HepG2 (cell line): ENCODE data around the gene GRAMD2A. TPM values are rescaled to one million over a fixed set of nuclear protein-coding genes. Genes with fewer than 3 reads are reported as not detected.
A peak's percentile ranks its signal among the peaks of the same experiment; 100 is the strongest.

Source experiments
- ATF7-NPFF ChIP-seq: sonication (generic); formaldehyde crosslinking; IDR thresholded peaks from 2 replicates; pipeline ENCODE4 v1.8.1; 2023; ENCODE audit warnings: mild to moderate bottlenecking, low read depth, missing genetic modification reagents, moderate library complexity
- ATRX ChIP-seq: sonication (generic); formaldehyde crosslinking; IDR thresholded peaks from 2 replicates; pipeline ENCODE4 v1.4.0; 2020; ENCODE audit warnings: missing genetic modification reagents, borderline replicate concordance
- CHCHD3 ChIP-seq: sonication (generic); formaldehyde crosslinking; IDR thresholded peaks from 2 replicates; pipeline ENCODE4 v1.8.0; 2022; ENCODE audit warnings: mild to moderate bottlenecking, missing genetic modification reagents, moderate library complexity
- HIVEP1 ChIP-seq: sonication (generic); formaldehyde crosslinking; IDR thresholded peaks from 2 replicates; pipeline ENCODE4 v1.4.0; 2020; ENCODE audit warnings: mild to moderate bottlenecking, missing genetic modification reagents
- ISL2 ChIP-seq: sonication (generic); formaldehyde crosslinking; IDR thresholded peaks from 2 replicates; pipeline ENCODE4 v1.5.0; 2020; ENCODE audit warnings: missing genetic modification reagents
- MAFF ChIP-seq: IDR thresholded peaks from 2 replicates; pipeline ENCODE4 v1.6.1; 2011; ENCODE audit warnings: low read depth, low read length, improper control_type of control experiment
- ZFP36L2 ChIP-seq: sonication (generic); formaldehyde crosslinking; IDR thresholded peaks from 2 replicates; pipeline ENCODE4 v1.4.0; 2020; ENCODE audit warnings: missing genetic modification reagents
- ZKSCAN8 ChIP-seq: IDR thresholded peaks from 2 replicates; pipeline ENCODE4 v1.6.1; 2016; ENCODE audit warnings: borderline replicate concordance, missing genetic modification reagents, missing compliant biosample characterization
- ZNF607 ChIP-seq: sonication (generic); formaldehyde crosslinking; IDR thresholded peaks from 2 replicates; pipeline ENCODE4 v1.5.1; 2020; ENCODE audit warnings: missing genetic modification reagents, mild to moderate bottlenecking, borderline replicate concordance
- ZNF672 ChIP-seq: sonication (generic); formaldehyde crosslinking; IDR thresholded peaks from 2 replicates; pipeline ENCODE4 v1.8.1; 2022; ENCODE audit warnings: missing genetic modification reagents
- ZNF816 ChIP-seq: sonication (generic); formaldehyde crosslinking; IDR thresholded peaks from 2 replicates; pipeline ENCODE4 v1.8.0; 2022; ENCODE audit warnings: missing genetic modification reagents, mild to moderate bottlenecking, borderline replicate concordance
- polyA plus RNA-seq, 8 experiments: library from polyadenylated mRNA; depleted of rRNA in 3 of 8; stranded (reverse) in 7 of 8; unstranded in 1 of 8; fragments of >200 nt; fragmentation: Illumina TruSeq in 4 of 8; extraction: Trizol in 4 of 8; gene quantifications; 2 replicates each; pipeline versions ENCODE4 v1.2.1 to v1.2.3, GENCODE V29; 2011 to 2016; ENCODE audit warnings: low read depth in 4 of 8, missing spikeins in 1 of 8, mixed read lengths in 1 of 8; ENCODE audit not compliant: insufficient read depth in 1 of 8
- total RNA-seq, 5 experiments: library from RNA; depleted of rRNA; stranded (reverse); fragments of >200 nt; fragmentation: Illumina TruSeq; extraction: Trizol; gene quantifications; 2 replicates each; pipeline ENCODE4 v1.2.3, GENCODE V29; 2016; ENCODE audit warnings: low read depth in 1 of 5
- TF ChIP-seq, protein P1 (sequence below): sonication (generic); formaldehyde crosslinking; conservative IDR thresholded peaks from 2 replicates; pipeline ENCODE4 v1.4.0; 2020; ENCODE audit warnings: mild to moderate bottlenecking, missing genetic modification reagents, moderate library complexity
- TF ChIP-seq, protein P2 (sequence below): IDR thresholded peaks from 2 replicates; pipeline ENCODE4 v1.6.1; 2016; ENCODE audit warnings: mild to moderate bottlenecking
- TF ChIP-seq, protein P3 (sequence below): sonication (generic); IDR thresholded peaks from 2 replicates; pipeline ENCODE4 v1.6.1; 2016; ENCODE audit warnings: low read depth, borderline replicate concordance
- TF ChIP-seq, protein P4 (sequence below): sonication (generic); formaldehyde crosslinking; IDR thresholded peaks from 2 replicates; pipeline ENCODE4 v1.5.0; 2020; ENCODE audit warnings: mild to moderate bottlenecking, missing genetic modification reagents, moderate library complexity
- TF ChIP-seq, protein P5 (sequence below): sonication (generic); formaldehyde crosslinking; IDR thresholded peaks from 2 replicates; pipeline ENCODE4 v1.5.1; 2020; ENCODE audit warnings: missing genetic modification reagents, mild to moderate bottlenecking, borderline replicate concordance
- TF ChIP-seq, protein P6 (sequence below): sonication (generic); formaldehyde crosslinking; IDR thresholded peaks from 2 replicates; pipeline ENCODE4 v1.5.0; 2020; ENCODE audit warnings: mild to moderate bottlenecking, missing genetic modification reagents

GRAMD2A gene
- total and polyA plus RNA-seq, 2 of the 13 experiments (the other 11 are each of a cell fraction or from before 2014, with no cell fraction given): 0.04 TPM; not detected in 1

DNA sequence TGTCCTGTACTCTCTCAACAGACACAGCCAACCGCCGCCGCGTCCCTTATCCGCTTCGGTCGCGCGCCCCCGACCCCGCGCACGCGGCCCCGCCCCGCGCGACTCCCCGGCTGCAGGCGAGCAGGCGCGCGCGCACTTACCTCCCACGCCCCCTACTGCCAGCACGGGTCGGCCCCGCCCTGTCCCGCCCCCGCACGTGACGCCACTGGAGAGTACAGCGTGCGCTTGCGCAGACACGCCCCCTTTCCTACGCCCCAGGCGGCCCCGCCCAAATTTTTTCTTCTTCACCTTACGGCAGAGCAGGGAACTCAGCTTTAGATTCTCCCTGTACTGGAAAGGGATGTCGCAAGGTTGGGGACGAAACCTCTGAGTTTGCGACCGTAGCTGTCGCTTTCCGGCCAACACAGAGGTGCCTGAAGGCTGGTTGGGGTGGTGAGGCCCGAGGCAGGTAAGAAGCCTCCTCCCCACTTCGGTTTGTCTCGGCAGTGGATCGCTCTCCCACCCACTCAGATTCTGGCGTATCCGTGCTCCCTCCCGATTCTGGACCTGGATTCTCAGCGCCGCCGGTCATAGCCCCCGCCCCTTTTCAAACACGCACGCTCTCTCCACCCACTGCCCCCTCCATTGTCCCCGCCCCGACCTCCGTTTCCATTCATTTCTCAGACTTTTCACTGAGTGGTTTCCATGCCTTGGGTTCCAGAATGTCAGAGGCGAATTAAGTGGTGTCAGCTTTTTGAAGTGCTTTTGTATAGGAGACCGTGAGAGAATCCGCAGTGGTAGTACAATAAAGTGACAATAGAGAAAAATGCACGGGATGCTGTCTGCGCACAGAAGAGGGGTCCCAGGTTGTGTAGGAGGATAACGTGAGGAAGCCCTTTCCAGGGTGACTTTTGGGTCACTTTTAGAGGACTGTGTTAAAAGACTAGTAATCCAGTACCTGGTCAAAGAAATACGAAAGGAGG is 79.3 kb downstream of the GRAMD2A start, which contains the start of the genes MYO9A and SENP8 (continued):
- TF ChIP-seq, protein P1, sequence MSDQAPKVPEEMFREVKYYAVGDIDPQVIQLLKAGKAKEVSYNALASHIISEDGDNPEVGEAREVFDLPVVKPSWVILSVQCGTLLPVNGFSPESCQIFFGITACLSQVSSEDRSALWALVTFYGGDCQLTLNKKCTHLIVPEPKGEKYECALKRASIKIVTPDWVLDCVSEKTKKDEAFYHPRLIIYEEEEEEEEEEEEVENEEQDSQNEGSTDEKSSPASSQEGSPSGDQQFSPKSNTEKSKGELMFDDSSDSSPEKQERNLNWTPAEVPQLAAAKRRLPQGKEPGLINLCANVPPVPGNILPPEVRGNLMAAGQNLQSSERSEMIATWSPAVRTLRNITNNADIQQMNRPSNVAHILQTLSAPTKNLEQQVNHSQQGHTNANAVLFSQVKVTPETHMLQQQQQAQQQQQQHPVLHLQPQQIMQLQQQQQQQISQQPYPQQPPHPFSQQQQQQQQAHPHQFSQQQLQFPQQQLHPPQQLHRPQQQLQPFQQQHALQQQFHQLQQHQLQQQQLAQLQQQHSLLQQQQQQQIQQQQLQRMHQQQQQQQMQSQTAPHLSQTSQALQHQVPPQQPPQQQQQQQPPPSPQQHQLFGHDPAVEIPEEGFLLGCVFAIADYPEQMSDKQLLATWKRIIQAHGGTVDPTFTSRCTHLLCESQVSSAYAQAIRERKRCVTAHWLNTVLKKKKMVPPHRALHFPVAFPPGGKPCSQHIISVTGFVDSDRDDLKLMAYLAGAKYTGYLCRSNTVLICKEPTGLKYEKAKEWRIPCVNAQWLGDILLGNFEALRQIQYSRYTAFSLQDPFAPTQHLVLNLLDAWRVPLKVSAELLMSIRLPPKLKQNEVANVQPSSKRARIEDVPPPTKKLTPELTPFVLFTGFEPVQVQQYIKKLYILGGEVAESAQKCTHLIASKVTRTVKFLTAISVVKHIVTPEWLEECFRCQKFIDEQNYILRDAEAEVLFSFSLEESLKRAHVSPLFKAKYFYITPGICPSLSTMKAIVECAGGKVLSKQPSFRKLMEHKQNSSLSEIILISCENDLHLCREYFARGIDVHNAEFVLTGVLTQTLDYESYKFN (CRISPR knock-in tag): 0 out of 2 replicates have a peak, but pooled peaks have one; percentile 20
- TF ChIP-seq ZFP36L2 (CRISPR knock-in tag) (no peak), CHCHD3 (0 out of 2 replicates have a peak, but pooled peaks have one; percentile 13), ISL2 (CRISPR knock-in tag) (0 out of 2 replicates have a peak, but pooled peaks have one; percentile 12), ZKSCAN8 (CRISPR knock-in tag) (peak; percentile 31; the same call in 1 of the 2 replicates), ZNF816 (CRISPR knock-in tag) (0 out of 2 replicates have a peak, but pooled peaks have one; percentile 48), ATRX (CRISPR knock-in tag) (no peak), HIVEP1 (CRISPR knock-in tag) (no peak), ZNF672 (no peak), ATF7-NPFF (CRISPR knock-in tag) (peak; percentile 55; the same call in 1 of the 2 replicates), ZNF607 (peak; percentile 17; the same call in 1 of the 2 replicates), MAFF (peak; percentile 40; the same call in 1 of the 2 replicates)
- TF ChIP-seq, protein P2, sequence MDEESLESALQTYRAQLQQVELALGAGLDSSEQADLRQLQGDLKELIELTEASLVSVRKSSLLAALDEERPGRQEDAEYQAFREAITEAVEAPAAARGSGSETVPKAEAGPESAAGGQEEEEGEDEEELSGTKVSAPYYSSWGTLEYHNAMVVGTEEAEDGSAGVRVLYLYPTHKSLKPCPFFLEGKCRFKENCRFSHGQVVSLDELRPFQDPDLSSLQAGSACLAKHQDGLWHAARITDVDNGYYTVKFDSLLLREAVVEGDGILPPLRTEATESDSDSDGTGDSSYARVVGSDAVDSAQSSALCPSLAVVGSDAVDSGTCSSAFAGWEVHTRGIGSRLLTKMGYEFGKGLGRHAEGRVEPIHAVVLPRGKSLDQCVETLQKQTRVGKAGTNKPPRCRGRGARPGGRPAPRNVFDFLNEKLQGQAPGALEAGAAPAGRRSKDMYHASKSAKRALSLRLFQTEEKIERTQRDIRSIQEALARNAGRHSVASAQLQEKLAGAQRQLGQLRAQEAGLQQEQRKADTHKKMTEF (CRISPR knock-in tag): peak; percentile 12; the same call in 1 of the 2 replicates
- TF ChIP-seq, protein P3, sequence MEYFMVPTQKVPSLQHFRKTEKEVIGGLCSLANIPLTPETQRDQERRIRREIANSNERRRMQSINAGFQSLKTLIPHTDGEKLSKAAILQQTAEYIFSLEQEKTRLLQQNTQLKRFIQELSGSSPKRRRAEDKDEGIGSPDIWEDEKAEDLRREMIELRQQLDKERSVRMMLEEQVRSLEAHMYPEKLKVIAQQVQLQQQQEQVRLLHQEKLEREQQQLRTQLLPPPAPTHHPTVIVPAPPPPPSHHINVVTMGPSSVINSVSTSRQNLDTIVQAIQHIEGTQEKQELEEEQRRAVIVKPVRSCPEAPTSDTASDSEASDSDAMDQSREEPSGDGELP: peak; percentile 8; the same call in 1 of the 2 replicates
- TF ChIP-seq, protein P4, sequence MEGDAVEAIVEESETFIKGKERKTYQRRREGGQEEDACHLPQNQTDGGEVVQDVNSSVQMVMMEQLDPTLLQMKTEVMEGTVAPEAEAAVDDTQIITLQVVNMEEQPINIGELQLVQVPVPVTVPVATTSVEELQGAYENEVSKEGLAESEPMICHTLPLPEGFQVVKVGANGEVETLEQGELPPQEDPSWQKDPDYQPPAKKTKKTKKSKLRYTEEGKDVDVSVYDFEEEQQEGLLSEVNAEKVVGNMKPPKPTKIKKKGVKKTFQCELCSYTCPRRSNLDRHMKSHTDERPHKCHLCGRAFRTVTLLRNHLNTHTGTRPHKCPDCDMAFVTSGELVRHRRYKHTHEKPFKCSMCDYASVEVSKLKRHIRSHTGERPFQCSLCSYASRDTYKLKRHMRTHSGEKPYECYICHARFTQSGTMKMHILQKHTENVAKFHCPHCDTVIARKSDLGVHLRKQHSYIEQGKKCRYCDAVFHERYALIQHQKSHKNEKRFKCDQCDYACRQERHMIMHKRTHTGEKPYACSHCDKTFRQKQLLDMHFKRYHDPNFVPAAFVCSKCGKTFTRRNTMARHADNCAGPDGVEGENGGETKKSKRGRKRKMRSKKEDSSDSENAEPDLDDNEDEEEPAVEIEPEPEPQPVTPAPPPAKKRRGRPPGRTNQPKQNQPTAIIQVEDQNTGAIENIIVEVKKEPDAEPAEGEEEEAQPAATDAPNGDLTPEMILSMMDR (CRISPR knock-in tag): peak; percentile 49
- TF ChIP-seq, protein P5, sequence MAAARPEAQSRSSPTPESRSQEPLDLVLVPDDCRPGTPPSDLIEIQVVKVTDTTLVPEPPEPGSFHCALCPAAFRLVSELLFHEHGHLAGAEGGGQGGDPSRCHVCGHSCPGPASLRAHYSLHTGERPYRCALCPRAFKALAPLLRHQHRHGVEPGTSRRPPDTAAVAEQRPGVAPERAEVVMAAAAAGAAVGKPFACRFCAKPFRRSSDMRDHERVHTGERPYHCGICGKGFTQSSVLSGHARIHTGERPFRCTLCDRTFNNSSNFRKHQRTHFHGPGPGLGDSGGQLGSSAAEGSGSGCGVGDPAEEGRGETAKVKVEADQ: peak; percentile 81; the same call in 1 of the 2 replicates
- TF ChIP-seq, protein P6, sequence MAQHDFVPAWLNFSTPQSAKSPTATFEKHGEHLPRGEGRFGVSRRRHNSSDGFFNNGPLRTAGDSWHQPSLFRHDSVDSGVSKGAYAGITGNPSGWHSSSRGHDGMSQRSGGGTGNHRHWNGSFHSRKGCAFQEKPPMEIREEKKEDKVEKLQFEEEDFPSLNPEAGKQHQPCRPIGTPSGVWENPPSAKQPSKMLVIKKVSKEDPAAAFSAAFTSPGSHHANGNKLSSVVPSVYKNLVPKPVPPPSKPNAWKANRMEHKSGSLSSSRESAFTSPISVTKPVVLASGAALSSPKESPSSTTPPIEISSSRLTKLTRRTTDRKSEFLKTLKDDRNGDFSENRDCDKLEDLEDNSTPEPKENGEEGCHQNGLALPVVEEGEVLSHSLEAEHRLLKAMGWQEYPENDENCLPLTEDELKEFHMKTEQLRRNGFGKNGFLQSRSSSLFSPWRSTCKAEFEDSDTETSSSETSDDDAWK (CRISPR knock-in tag): no peak
